Measurements from ENCODE around the gene DNAH11.

DNA sequence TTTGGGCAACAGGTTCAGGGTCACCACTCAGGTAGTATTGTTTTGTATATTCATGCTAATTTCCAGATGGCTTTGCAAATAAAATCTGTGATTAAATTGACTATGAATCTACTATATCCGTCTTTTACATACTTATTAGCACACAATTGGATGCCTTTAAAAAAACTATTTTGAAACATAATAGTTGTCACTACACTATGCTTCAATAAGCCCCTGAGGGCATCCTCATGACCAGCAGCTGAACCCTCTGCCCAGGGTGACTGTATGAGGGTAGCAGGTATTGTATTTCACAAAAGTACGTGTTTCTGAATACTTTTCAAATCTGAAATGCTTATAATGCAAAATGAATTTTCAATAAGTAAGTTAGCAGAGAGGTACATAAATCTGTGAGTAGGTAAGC, 97.3 kb downstream of the DNAH11 start:
- TF ChIP-seq, protein P1, sequence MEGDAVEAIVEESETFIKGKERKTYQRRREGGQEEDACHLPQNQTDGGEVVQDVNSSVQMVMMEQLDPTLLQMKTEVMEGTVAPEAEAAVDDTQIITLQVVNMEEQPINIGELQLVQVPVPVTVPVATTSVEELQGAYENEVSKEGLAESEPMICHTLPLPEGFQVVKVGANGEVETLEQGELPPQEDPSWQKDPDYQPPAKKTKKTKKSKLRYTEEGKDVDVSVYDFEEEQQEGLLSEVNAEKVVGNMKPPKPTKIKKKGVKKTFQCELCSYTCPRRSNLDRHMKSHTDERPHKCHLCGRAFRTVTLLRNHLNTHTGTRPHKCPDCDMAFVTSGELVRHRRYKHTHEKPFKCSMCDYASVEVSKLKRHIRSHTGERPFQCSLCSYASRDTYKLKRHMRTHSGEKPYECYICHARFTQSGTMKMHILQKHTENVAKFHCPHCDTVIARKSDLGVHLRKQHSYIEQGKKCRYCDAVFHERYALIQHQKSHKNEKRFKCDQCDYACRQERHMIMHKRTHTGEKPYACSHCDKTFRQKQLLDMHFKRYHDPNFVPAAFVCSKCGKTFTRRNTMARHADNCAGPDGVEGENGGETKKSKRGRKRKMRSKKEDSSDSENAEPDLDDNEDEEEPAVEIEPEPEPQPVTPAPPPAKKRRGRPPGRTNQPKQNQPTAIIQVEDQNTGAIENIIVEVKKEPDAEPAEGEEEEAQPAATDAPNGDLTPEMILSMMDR (IDR thresholded peaks at IDR 0.05): no peak
- no peak for TF ChIP-seq POLR2A (IDR thresholded peaks at IDR 0.05)
